ENCODE measurements around the gene SOX21.

The SOX21 gene

DNA sequence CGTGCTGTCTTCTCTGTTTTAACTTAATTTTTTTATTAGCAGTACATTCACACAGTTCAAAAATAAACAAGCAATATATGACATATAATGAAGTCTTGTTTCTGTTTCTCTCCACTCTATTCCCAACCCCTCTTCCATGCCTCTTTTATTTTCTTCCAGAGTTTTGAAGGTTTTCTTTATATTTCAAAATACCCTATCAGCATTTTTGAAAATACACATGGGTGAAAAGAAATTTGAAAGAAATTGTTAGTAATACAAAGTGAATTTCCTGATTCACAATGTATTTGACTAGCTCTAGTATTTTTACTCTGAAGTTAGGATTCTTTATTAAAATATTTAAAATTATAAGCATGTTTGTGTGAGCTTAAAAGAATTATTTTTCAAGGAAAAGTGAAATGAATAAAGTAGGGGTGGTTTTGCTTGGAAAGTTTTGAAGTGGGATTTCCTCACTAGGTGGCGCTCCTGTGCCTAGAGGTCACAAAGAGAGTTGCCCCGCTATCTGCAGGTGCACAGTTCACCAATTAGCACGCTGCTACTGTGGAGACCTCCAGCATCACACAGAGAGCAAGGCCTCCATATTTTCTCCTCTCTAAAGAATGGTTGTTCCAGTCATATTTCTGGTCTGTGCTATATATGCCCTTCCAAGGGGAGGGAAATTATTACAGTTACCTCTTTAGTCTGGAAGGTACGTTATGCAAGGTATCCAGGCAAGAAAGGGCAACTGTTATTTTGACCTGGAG is 37.6 kb downstream of the SOX21 start:
- peak; percentile 27 to 47 for DNase-seq

DNA sequence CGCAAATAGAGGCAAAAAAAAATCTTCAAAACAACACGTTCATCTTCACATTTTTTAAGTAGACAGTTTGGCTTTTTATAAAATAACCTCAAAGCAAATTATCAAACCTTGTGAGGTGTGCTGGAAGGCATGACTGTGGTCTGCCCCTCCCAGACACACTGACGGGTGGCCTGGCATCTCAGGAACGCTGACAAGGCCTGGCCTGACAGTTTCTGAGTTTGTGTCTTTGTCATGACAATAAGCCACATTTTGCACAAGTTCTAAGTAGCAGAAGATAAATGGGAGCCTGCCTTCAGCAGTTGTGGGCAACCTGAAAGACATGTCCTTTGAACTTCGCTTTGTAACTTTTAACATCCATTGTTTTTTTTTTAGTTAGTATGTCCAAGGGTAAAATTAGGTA is 38.5 kb downstream of the SOX21 start:
- no peak for DNase-seq

DNA sequence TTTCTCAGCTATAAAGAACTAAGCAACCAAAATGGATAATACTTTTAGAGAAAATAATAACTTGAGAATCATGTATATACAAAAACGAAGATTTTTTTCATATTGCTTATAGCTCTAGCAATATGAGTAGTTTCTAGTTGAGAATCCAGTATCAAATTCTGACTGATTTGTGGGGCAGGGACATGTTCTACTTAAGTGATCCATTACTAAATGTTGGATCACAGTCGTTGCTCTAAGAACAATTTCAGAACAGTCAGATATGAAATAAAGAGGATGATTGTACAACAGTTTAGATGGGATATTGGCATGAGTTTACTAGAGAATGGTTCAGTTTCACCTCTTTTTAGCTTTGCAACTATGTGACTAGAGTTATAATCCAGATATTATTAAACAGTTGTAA is 39.9 kb downstream of the SOX21 start:
- no peak for DNase-seq

DNA sequence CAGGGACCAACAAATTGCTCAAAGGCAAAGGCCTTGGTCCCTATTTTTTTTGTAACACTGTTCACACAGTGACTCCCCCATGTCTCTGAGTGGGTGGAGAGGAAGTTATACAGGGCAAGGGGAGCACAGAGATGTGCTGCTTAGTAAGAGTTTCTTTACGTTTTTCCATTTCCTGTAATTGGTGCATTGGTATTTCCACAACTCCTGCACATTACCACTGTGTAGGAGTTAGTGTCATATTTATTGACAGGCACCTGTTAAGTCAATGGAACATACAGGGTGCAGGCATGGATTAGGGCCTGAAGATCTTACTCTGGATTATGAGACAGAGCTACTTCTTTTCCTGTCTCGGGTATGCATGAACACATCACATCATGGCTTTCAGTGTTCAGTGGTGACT is 45.2 kb downstream of the SOX21 start:
- peak in 1 of 2 experiments; percentile 34 for DNase-seq

DNA sequence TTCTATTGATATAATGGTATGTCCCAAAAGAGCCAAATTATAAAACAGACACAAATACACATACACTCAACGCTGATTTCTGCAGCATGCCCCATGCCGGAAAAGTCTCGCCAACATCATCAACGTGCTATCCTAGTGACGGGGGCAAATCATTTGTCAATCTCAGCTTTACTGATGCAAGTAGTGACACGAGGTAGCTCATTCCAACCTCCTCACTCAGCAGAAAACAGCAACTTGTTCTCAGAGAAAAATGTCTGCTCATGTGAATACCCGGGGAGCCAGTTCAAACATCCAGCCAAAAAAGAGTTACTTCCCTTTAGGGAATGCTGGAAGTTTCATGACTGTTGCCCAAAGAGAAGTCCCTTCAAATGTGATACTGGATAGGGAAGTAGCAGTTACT is 46.3 kb downstream of the SOX21 start:
- no peak for DNase-seq

DNA sequence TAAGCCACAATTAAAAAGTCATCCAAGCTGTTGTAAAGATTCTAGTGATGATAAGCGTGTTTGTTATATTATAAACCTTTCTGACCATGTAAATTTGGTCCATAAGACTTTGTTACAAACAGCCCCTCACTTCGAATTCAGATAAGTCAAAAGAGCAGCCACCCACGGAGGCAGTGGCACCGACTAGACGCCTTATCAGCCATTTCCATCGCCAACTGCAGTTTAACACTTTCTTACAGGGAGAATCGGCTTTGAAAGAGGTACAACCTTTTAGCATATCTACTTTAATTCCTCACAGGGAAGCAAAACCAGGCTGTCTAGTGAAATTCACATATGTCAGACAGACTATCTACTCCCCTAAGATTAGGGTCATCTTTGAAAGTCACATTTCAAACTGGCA is 47.5 kb downstream of the SOX21 start:
- no peak for DNase-seq

DNA sequence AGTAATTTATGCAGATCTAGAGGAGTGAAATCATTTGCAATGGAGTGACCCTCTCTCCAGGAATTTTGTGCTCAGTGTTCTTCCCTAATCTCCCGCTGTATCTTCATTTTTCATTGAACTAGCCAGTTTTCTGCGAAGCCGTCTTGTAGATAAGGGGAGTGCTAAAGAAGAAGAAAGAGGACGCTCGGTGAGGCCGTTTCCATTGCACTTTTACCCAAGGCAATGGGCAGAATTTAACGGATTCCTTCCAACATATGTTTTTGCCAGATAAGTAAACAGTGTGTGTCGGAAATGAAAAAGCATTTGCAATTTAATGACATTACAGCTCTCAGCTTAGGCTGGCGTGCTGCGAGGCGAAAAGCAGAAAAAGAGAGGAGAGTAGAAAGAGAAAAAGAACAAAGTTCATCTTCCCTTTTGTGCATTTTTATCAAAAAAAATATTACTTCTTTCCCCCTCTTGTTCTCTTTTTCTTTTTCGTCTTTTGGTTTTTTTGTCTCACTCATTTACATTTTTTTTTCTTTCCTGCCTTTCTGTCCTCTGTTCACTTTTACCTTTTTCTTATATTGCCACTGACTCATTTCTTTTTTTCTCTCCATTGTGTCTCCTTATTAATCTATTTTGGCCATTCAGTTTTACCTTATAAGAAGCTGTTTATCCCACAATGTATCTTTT is 49.9 kb downstream of the SOX21 start:
- DNase-seq = no peak

DNA sequence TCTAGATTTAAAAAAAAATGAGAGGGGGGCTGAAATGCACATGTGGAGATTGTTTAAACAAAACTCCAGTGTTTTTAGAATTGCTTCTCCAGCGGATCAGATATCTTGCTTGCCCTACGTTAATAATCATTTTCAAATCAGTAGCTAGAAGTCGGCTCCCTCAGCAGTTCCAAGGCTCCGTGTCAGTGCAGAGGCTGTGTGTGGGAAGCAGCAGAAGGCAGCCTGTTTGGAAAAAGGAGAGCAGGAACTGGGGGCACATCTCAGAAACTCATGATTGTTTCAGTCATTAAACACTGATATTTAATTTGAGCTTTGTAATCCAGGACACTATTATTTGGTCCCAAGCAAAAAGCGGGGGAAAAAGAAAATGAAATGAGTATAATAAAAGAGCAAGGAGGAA is 50.9 kb downstream of the SOX21 start:
- no peak for DNase-seq

DNA sequence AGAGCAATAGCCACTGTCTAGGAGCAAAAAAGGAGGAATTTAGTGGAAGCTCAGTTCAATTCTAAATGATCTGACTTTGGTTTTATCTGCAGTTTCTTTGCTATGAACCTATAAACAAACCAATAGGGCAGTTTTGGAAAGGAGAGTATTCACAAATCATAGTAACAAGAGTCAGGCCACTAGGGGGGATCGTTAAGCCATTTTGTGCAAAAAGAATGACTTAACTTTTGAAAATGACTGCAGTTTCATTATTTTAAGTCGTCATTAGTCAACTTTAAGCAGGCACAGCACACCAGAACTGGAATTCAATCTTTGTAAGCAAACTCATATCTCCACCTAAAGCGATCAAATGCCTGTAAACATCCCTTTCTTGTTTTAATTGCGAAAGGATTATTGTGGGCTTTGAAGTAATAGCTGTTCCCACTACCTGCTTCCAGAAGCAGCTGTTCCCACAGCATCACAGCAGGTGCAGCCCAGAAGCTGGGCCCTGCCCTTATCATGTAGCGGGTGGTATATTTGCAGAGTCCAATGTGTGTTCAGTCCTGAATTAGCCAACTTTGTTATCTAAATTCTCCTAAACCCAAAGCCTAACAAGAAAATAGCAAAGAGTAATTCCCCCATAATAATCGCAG is 51.5 kb downstream of the SOX21 start:
- no peak for DNase-seq

Measured in stimulated activated CD4-positive, alpha-beta T cell treated with anti-CD3 and anti-CD28 coated beads, Interleukin-4, amount 100 ng/mL, for 4 hours (primary cell).